Mesothelial cell of epicardium (in vitro differentiated cells): Measurements from ENCODE around the gene NXT1. TPM values are rescaled to one million over a fixed set of nuclear protein-coding genes. Genes with fewer than 3 reads are reported as not detected.

ENCODE experiments used
- DNase-seq, 2 experiments: peaks; one replicate each; pipeline ENCODE4 v3.0.0; 2021; ENCODE audit warnings: low spot score in 2 of 2; ENCODE audit not compliant: unreplicated experiment in 2 of 2
- H3K27ac Mint-ChIP-seq: 2 replicates; pipeline ENCODE4 v1.8.0; 2021; ENCODE audit warnings: mixed read lengths
- H3K27me3 Mint-ChIP-seq: 2 replicates; pipeline ENCODE4 v1.8.0; 2021; ENCODE audit warnings: low read depth, mixed read lengths
- H3K36me3 Mint-ChIP-seq: 2 replicates; pipeline ENCODE4 v1.8.0; 2021; ENCODE audit warnings: mixed read lengths
- H3K4me1 Mint-ChIP-seq: 2 replicates; pipeline ENCODE4 v1.8.0; 2021; ENCODE audit warnings: mixed read lengths
- H3K4me3 Mint-ChIP-seq: 2 replicates; pipeline ENCODE4 v1.8.0; 2021; ENCODE audit warnings: mild to moderate bottlenecking, moderate library complexity, mixed read lengths
- H3K9me3 Mint-ChIP-seq: 2 replicates; pipeline ENCODE4 v1.8.0; 2021; ENCODE audit warnings: mixed read lengths
- total RNA-seq: library from RNA; stranded (reverse); gene quantifications from 3 replicates; pipeline ENCODE4 v1.2.1, GENCODE V29; 2021
- TF ChIP-seq, protein P1 (sequence below): fragments of 200-600 bp; sonication (generic); IDR thresholded peaks from one replicate; pipeline ENCODE4 v1.5.0; 2021; ENCODE audit warnings: antibody characterized with exemption; ENCODE audit not compliant: unreplicated experiment

Gene NXT1
- total RNA-seq, 1 donor from 2014 or later = 24.8 TPM

DNA sequence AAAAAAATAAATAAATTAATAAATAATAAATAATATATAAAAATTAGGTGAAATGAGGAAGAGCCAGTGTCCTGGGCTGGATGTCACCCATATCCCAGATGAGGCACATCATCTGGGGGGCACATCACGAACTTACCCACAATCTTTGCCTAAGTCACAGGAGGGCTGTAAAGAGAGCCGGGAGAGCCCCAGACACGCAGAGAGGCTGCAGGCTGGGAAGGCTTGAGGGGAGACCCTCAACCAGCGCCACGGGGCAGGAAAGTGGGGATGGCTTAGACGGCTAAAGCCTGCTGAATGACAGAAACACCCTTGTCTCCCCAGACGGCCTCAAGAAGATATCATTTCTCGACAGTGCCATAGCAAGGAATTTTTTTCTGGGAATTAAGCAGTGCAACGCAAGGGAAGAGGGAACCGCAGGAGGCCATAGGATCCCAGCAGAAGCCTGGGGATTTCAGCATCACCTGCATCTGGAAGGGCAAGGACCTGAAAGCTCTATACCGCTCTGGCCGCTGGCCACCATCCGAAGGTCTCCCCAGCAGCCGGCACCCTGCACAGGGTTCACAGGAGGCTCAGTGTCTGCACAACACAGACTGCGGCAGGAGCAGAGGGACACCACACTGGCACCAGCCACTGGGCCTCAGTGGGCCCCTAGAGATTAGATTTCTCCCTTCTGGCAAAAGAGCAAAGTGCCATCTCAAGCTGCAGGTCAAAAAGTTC is 22.8 kb upstream of the NXT1 start:
- no peaks in the 10 kb centered on the region for H3K4me1 Mint-ChIP-seq
- peaks cover 5% of the 10 kb centered on the region for H3K27me3 Mint-ChIP-seq
- no peaks in the 10 kb centered on the region for H3K36me3 Mint-ChIP-seq
- no peak overlapping the region for H3K4me3 Mint-ChIP-seq
- TF ChIP-seq, protein P1, sequence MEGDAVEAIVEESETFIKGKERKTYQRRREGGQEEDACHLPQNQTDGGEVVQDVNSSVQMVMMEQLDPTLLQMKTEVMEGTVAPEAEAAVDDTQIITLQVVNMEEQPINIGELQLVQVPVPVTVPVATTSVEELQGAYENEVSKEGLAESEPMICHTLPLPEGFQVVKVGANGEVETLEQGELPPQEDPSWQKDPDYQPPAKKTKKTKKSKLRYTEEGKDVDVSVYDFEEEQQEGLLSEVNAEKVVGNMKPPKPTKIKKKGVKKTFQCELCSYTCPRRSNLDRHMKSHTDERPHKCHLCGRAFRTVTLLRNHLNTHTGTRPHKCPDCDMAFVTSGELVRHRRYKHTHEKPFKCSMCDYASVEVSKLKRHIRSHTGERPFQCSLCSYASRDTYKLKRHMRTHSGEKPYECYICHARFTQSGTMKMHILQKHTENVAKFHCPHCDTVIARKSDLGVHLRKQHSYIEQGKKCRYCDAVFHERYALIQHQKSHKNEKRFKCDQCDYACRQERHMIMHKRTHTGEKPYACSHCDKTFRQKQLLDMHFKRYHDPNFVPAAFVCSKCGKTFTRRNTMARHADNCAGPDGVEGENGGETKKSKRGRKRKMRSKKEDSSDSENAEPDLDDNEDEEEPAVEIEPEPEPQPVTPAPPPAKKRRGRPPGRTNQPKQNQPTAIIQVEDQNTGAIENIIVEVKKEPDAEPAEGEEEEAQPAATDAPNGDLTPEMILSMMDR = no peak
- DNase-seq = no peak
- peaks cover 9% of the 10 kb centered on the region for H3K9me3 Mint-ChIP-seq
- no peak overlapping the region for H3K27ac Mint-ChIP-seq

DNA sequence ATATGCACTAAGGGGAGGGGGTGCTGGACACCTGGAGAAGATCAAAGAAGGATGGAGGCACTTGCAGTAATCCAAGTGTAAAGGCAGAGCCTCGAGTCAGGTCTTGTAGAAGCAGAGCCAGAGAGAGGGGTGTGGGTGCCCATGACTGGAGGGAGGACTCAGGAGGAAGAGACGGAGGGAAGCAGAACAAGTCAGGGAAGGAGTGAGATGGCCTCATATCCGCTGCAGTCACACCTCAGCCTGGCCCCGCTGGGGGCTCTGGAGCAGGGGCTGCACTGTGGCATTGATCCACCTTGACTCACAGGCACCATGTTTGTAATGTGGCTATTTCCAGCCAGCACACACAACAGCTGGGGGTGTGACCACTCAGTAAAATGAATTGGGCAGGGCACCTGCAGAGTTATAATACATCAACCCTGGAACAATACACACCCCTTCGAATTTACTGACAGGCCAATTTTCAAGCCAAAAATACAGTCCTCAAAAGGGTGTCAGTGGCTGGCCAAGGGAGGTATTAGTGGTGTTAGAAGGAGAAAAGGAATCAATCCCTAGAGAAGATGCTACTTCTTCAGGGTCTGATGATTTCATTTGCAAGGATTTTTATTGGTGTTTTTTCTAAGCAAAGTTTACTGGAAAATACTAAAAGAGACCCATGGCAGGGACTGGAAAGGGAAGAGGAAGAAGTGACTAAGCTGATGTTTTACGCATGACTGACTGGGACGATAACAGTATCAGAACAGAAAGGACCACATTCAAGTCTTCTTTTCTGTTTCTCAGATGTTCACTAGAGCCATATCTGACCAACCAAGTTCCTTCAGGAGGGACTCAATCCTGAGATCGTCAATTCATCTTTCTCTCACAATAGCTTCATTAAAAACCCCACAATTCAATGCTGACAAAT is 18.9 kb upstream of the NXT1 start:
- Mint-ChIP-seq H3K36me3 (no peaks in the 10 kb centered on the region), H3K4me1 (no peaks in the 10 kb centered on the region), H3K27me3 (no peaks in the 10 kb centered on the region), H3K27ac (no peak overlapping the region), H3K4me3 (no peak overlapping the region), H3K9me3 (peaks cover 4% of the 10 kb centered on the region)
- DNase-seq = no peak
- TF ChIP-seq, protein P1 = no peak

GRCh38 chr20:23332467-23332866 is 18.1 kb upstream of the NXT1 start:
- TF ChIP-seq, protein P1 = no peak
- no peak for DNase-seq
- H3K36me3 Mint-ChIP-seq = no peaks in the 10 kb centered on the region
- no peaks in the 10 kb centered on the region for H3K4me1 Mint-ChIP-seq
- H3K9me3 Mint-ChIP-seq = peaks cover 4% of the 10 kb centered on the region
- H3K27ac Mint-ChIP-seq = no peak overlapping the region
- no peaks in the 10 kb centered on the region for H3K27me3 Mint-ChIP-seq
- no peak overlapping the region for H3K4me3 Mint-ChIP-seq

- Mint-ChIP-seq H3K9me3 (peaks cover 4% of the 10 kb centered on the region), H3K27ac (no peak overlapping the region), H3K27me3 (no peaks in the 10 kb centered on the region), H3K4me3 (no peak overlapping the region), H3K4me1 (no peaks in the 10 kb centered on the region), H3K36me3 (no peaks in the 10 kb centered on the region)
- TF ChIP-seq, protein P1 = no peak
- DNase-seq = no peak
These were observed 16.5 kb upstream of the NXT1 start for GRCh38 chr20:23334111-23334510.

GRCh38 chr20:23335521-23335920 is 15.1 kb upstream of the NXT1 start:
- DNase-seq = no peak
- no peaks in the 10 kb centered on the region for H3K4me1 Mint-ChIP-seq
- H3K27ac Mint-ChIP-seq = no peak overlapping the region
- H3K4me3 Mint-ChIP-seq = no peak overlapping the region
- peaks cover under 1% of the 10 kb centered on the region for H3K27me3 Mint-ChIP-seq
- H3K36me3 Mint-ChIP-seq = no peaks in the 10 kb centered on the region
- TF ChIP-seq, protein P1 = no peak
- no peaks in the 10 kb centered on the region for H3K9me3 Mint-ChIP-seq
